GM18520 (cell line): ENCODE measurements around the gene CASP3.
"Not testable (repeated sequence)": the region's sequence is repeated elsewhere in the genome, so short reads cannot be mapped to it uniquely, and the experiment has no call there.

Experiments
- ATAC-seq: cut with Tn5 transposase; IDR thresholded peaks from one replicate; pipeline ENCODE4 v1.9.1; 2021; ENCODE audit not compliant: unreplicated experiment

CASP3 gene

GRCh38 chr4:184664445-184665210 is 15.4 kb upstream of the CASP3 start:
- no peak for ATAC-seq

- ATAC-seq: no peak
Observed at GRCh38 chr4:184662236-184662635, 13.0 kb upstream of the CASP3 start.

DNA sequence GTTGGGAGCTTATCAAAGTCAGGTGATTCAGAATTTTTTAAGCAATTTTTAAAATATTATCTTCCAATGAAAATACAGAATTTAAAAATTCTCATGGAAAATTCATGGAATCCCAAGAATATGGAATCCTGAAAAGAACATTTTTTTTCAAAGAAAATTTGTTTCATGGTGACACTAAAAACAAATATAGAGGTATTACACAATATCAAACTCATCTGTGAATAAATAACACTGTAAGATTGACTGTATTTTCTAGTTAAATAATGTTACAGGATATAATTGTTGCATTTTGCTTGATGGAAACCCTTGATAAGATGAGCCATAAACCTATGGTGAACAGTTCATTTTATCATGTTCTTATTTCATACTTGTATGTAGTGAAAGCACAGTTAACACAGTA is 11.7 kb upstream of the CASP3 start:
- no peak for ATAC-seq

GRCh38 chr4:184657820-184658219 is 8.6 kb upstream of the CASP3 start:
- not testable (repeated sequence) for ATAC-seq

- ATAC-seq: no peak
Observed at GRCh38 chr4:184657144-184657543, 7.9 kb upstream of the CASP3 start.

- no peak for ATAC-seq
Observed at GRCh38 chr4:184655889-184656869, 6.9 kb upstream of the CASP3 start.

DNA sequence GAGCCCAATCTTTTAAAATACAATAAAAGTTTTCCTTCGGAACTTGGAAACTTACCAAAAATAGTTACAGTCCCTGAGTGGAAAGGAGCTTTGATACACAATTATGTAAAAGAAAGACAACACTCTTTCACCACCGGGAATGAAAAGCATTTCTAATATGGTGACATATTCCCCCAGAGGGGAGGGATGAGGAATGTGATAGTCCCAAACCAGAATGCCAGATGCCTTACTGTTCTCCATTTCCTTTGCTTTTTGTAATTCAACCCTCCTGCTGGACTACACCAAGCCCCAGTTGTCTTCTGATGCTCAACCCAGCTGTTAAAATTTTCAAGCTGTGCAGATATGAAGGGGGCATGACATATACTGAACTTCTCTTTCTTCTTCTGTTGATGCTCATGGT is 4.4 kb upstream of the CASP3 start:
- ATAC-seq: no peak

- ATAC-seq: not testable (repeated sequence)
Observed at GRCh38 chr4:184652681-184653080, 3.4 kb upstream of the CASP3 start.

DNA sequence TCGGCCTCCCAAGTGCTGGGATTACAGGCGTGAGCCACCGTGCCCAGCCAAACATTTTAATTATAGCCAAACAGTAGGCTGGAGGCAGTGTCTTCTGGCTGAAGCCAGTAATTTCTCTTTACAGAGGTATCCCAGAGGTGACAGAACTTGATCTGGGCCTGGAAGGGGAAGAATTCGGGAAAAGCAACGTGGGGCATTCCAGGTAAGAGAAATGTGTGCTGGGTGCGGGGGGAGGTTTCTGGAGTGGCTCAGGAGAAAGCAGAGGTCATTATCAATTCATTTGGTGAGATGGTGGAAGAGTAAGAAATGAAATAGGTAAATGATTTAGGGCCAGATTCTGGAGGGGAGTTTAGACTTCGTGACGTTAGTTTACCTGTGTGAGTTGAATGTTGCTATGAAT is 2.7 kb upstream of the CASP3 start:
- ATAC-seq: no peak

- ATAC-seq: no peak
Observed at GRCh38 chr4:184649971-184650855, 966 bp upstream of the CASP3 start.

GRCh38 chr4:184648313-184649025 is 778 bp downstream of the CASP3 start:
- peak; percentile 7 for ATAC-seq

DNA sequence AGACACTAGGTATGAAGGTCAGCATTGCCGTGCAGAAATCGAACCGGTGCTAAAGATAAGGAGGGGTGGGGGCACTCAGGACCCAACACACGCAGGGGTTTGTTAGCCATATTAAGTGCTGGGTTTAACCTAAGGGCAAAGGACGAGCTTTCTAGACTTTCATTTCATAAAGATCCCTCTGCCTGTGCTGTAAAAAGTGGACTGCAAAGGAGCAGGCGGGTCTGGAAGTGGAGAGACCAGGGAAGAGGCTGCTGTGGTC is 1.3 kb downstream of the CASP3 start:
- ATAC-seq: no peak

DNA sequence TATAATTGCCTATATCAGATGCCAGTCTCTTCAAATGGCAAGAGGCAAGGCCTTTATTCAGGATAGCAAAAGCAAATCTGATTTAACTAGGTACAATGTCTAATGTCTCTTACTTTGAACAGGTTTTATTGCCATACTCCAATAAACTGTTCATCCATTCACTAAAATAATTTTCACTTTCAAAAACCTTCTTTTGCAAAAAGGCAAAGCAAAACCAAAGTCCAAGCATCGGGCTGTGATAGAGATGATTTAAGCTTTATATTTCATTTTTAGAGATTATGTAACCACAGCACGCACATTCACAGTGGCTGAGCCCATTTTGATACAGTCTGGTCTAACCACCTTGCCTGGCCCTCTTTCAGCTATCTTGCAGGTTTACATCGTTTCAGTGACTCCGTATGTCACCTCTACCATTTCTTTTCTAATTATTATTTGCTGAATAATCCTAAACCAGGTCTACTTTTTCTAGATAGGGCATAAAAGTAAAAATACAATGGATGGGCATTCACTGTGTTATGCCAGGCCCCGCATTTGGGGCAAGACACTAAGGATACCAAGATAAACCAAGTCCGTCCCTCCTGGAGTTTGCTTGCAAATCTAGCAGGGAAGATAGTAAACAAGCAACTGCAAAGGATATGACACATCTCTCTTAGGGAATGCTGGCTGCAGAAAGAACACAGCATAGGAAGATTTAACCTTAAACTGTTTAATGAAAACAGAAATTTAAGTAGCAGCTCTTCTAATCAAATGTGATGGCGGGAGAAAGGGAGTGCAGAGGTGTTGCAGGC is 1.8 kb downstream of the CASP3 start:
- no peak for ATAC-seq

DNA sequence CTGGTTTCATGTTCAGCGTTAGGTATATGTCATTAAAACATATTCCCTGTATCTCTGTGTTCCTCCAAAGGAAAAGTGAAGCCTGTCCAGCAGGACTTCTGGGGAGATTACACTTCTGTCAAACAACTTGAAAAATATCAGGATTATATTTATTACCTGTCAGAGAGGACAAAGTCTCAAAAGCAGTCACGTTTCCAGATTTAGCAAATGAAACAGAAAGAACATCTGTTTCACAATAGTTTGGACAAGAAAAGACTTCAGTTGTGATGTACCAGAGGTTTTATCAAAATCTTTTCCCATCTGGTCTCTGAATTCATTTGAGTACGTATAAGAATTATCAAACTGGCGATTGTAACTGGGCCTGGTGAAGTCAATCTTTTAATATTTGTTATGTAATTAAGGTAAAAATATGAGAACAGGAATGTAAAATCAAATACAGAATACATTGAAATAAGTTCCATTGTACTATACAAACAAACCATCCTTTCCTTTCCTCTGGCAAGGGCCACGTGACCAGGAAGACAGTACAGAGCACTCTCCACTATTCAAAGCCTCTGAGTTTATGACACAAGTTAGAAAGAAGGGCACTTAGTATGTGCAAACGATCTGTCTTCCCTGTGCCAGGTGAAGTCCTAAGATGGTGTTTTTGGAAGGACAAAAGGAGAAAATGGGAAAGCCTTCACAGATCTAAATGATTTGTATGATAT is 3.2 kb downstream of the CASP3 start:
- no peak for ATAC-seq

DNA sequence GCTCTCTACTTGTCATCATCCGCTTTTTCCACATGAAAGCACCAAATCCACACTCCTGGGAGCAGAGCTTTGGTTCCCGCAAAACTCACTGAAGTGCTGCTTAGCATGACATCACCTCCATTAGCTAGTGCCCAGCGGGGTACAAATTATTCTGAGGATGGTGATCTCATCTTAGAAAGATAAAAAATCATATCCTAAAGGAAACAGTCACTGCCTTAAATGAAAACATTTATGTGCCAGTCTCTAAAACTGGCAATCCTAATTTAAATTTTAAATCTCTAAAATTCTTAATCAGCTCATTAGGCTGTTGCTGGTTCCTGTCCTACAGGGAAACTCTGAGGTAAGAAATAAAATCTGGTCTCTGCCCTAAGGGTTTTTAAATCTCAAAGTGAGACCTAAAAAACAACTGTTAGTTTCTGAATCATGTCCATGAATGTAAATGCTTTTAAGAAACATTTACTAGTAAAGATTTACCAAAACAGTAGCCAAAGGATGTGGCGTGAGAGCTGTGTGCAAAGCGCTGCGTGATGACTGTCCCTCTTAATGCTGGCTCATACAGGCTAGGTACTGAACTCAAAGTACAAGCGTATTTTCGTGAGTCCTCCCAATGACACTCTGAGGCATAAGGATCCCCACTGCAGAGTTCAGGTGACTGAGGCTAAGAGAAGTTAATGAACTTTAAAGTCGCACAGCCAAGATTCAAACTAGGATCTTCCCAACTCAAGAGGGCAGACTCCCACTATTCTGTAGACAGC is 4.5 kb downstream of the CASP3 start:
- no peak for ATAC-seq

- ATAC-seq: no peak
Observed at GRCh38 chr4:184643731-184644130, 5.5 kb downstream of the CASP3 start.

DNA sequence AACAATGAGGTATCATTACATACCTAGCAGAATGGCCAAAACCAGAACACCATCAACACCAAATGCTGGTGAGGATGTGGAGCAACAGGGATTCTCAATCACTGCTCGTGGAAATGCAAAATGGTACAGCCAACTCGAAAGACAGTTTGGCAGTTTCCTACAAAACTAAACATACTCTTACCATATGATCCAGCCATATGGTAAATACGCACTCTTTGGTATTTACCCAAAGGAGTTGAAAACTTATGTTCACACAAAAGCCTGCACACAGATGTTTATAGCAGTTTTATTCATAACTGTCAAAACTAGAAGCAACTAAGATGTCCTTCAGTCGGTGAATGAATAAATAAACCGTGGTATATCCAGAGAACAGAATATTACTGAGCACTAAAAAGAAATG is 7.8 kb downstream of the CASP3 start:
- no peak for ATAC-seq

DNA sequence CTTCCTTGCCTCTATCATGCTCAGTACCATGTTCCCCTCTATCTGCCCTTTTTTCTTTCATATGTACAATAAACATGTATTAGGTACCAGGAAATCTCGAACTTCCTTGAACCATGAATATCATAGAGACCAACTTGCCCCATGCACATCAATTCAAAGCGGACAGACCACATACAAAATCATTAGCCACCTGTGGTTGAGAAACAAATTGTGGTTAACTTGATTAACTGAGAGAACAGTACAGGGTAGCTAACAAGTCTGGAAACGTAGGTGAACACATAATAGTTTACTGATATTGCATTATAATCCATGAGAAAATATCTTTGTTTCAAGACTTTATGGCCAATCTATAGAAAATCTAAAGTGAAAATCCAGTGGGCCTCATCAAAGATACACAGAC is 8.2 kb downstream of the CASP3 start:
- ATAC-seq: peak; percentile 65

DNA sequence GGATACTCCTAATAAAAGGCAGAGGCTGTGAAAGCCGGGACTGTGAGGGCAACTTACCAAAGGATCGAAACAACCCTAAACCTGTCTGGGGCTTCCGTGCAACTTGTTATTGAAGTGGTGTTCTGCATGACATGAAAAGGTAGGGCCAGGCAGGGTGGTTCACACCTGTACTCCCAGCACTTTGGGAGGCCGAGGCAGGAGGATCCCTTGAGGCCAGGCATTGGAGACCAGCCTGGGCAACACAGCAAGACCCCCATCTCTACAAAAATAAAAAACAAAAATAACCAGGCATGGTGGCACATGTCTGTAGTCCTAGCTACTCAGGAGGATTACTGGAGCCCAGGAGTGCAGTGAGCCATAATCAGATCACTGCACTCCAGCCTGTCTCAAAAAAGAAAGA is 12.3 kb downstream of the CASP3 start:
- no peak for ATAC-seq
